ENCODE measurements around the gene UBXN1.

Gene UBXN1

GRCh38 chr11:62644220-62644619, 34.7 kb downstream of the UBXN1 start:
- H3K9me3 ChIP-seq (ENCODE audit: control insufficient read depth in 2 of 2, low read length in 2 of 2) = no peaks in the 10 kb centered on the region
- H3K4me1 ChIP-seq (ENCODE audit: control insufficient read depth, insufficient read depth, low read length) = peaks cover 23% of the 10 kb centered on the region
- H3K27me3 ChIP-seq (ENCODE audit: control insufficient read depth in 1 of 2, insufficient read depth in 2 of 2, low read length in 2 of 2) = no peaks in the 10 kb centered on the region
- H3K36me3 ChIP-seq (ENCODE audit: control insufficient read depth in 2 of 2, insufficient read depth in 2 of 2, low read length in 2 of 2) = peaks cover 16% of the 10 kb centered on the region in 2 donors
- H3K27ac ChIP-seq (ENCODE audit: low read length) = no peak overlapping the region
- no peak overlapping the region for H3K9ac ChIP-seq (ENCODE audit: low read length in 2 of 2)
- H3K4me3 ChIP-seq (ENCODE audit: low read length in 2 of 2) = peak overlapping the region in 1 of 2 donors; percentile 15

- H3K27ac ChIP-seq (ENCODE audit: low read length) = peak overlapping the region; percentile 18
- H3K4me1 ChIP-seq (ENCODE audit: control insufficient read depth, insufficient read depth, low read length) = peaks cover 6% of the 10 kb centered on the region
- no peaks in the 10 kb centered on the region for H3K27me3 ChIP-seq (ENCODE audit: control insufficient read depth in 1 of 2, insufficient read depth in 2 of 2, low read length in 2 of 2)
- peaks cover 71 to 73% of the 10 kb centered on the region in 2 donors for H3K36me3 ChIP-seq (ENCODE audit: control insufficient read depth in 2 of 2, insufficient read depth in 2 of 2, low read length in 2 of 2)
- H3K9me3 ChIP-seq (ENCODE audit: control insufficient read depth in 2 of 2, low read length in 2 of 2) = no peaks in the 10 kb centered on the region
- peak overlapping the region in 1 of 2 donors; percentile 13 for H3K9ac ChIP-seq (ENCODE audit: low read length in 2 of 2)
- peak overlapping the region in 1 of 2 donors; percentile 34 for H3K4me3 ChIP-seq (ENCODE audit: low read length in 2 of 2)
Observed at GRCh38 chr11:62632492-62632891, 46.4 kb downstream of the UBXN1 start.

- Histone ChIP-seq H3K4me3 (ENCODE audit: low read length in 2 of 2) (no peak overlapping the region), H3K4me1 (ENCODE audit: control insufficient read depth, insufficient read depth, low read length) (peaks cover 4% of the 10 kb centered on the region), H3K27me3 (ENCODE audit: control insufficient read depth in 1 of 2, insufficient read depth in 2 of 2, low read length in 2 of 2) (no peaks in the 10 kb centered on the region), H3K9ac (ENCODE audit: low read length in 2 of 2) (no peak overlapping the region), H3K36me3 (ENCODE audit: control insufficient read depth in 2 of 2, insufficient read depth in 2 of 2, low read length in 2 of 2) (peaks cover 64 to 66% of the 10 kb centered on the region in 2 donors), H3K9me3 (ENCODE audit: control insufficient read depth in 2 of 2, low read length in 2 of 2) (no peaks in the 10 kb centered on the region), H3K27ac (ENCODE audit: low read length) (no peak overlapping the region)
Observed at GRCh38 chr11:62627713-62628112, 51.2 kb downstream of the UBXN1 start.
